22Rv1 (cell line): ENCODE measurements around the gene CARD10.

ENCODE experiments used
- H3K27ac ChIP-seq: fragments of 450-650 bp; 2 replicates; pipeline ENCODE4 v1.5.1; 2017
- CTCF ChIP-seq: fragments of 450-650 bp; IDR thresholded peaks from 2 replicates; pipeline ENCODE4 v1.5.1; 2017; ENCODE audit warnings: mild to moderate bottlenecking
- ZFX ChIP-seq: fragments of 450-650 bp; IDR thresholded peaks from 2 replicates; pipeline ENCODE4 v1.6.1; 2017; ENCODE audit warnings: antibody characterized with exemption, borderline replicate concordance

CARD10 gene

GRCh38 chr22:37449331-37450001, 69.7 kb downstream of the CARD10 start:
- no peak for TF ChIP-seq ZFX
- no peak for TF ChIP-seq CTCF
- H3K27ac ChIP-seq, result no peak overlapping the region

- TF ChIP-seq ZFX (no peak), CTCF (no peak)
- H3K27ac ChIP-seq, result no peak overlapping the region
Observed at GRCh38 chr22:37448516-37449127, 70.6 kb downstream of the CARD10 start.

- TF ChIP-seq CTCF, result no peak
- TF ChIP-seq ZFX, result no peak
- H3K27ac ChIP-seq, result no peak overlapping the region
Observed at GRCh38 chr22:37445501-37445900, 73.7 kb downstream of the CARD10 start.

- H3K27ac ChIP-seq, result no peak overlapping the region
Observed at GRCh38 chr22:37443977-37444376, 75.2 kb downstream of the CARD10 start.

GRCh38 chr22:37443086-37443485, 76.1 kb downstream of the CARD10 start:
- TF ChIP-seq ZFX (no peak), CTCF (no peak)
- no peak overlapping the region for H3K27ac ChIP-seq

More at GRCh38 chr22:37443977-37444376, 75.2 kb downstream of the CARD10 start:
- no peak for TF ChIP-seq ZFX
- TF ChIP-seq CTCF, result no peak

- H3K27ac ChIP-seq, result no peak overlapping the region
- no peak for TF ChIP-seq CTCF
- no peak for TF ChIP-seq ZFX
Observed at GRCh38 chr22:37442537-37442936, 76.7 kb downstream of the CARD10 start.

GRCh38 chr22:37442135-37442534, 77.1 kb downstream of the CARD10 start:
- no peak for TF ChIP-seq ZFX
- no peak for TF ChIP-seq CTCF
- H3K27ac ChIP-seq, result no peak overlapping the region
